T47D (cell line): ENCODE measurements around the gene PELI3.
"Not testable (repeated sequence)": the region's sequence is repeated elsewhere in the genome, so short reads cannot be mapped to it uniquely, and the experiment has no call there.

Source experiments
- DNase-seq, 2 experiments: peaks; one replicate each; pipeline versions ENCODE4 v3.0.0 to v3.0.0-alpha.2; 2011 to 2012; ENCODE audit warnings: low read depth in 1 of 2, low spot score in 1 of 2
- JUND ChIP-seq: IDR thresholded peaks from 2 replicates; pipeline ENCODE4 v1.6.1; 2012; ENCODE audit warnings: low read depth
- in situ Hi-C: cut with HindIII; loops from 2 replicates; pipeline ENCODE4 v1.10.0; 2016; ENCODE audit warnings: low sequenced_read_pairs, low pct_unique_long_range_greater_than_20kb

PELI3 gene

DNA sequence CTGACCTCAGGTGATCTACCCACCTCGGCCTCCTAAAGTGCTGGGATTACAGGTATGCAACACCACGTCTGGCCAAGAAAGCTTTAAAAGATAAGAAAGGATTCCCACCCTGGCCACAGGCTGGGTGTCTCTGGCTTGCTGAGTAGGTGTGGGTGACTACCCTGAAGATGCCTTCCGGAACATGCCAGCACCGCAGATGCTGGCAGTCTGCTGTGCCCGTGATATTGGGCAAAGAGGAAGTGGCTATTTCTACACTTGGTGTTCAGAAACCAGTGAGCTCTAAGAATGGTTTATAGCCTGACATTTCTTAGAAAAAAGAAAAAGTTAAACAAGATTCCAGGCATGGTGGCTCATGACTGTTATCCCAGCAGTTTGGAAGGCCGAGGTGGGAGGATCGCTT lies 34.1 kb upstream of the PELI3 start:
- no peak for DNase-seq
- TF ChIP-seq JUND = no peak
- in situ Hi-C loops = no loop called here

DNA sequence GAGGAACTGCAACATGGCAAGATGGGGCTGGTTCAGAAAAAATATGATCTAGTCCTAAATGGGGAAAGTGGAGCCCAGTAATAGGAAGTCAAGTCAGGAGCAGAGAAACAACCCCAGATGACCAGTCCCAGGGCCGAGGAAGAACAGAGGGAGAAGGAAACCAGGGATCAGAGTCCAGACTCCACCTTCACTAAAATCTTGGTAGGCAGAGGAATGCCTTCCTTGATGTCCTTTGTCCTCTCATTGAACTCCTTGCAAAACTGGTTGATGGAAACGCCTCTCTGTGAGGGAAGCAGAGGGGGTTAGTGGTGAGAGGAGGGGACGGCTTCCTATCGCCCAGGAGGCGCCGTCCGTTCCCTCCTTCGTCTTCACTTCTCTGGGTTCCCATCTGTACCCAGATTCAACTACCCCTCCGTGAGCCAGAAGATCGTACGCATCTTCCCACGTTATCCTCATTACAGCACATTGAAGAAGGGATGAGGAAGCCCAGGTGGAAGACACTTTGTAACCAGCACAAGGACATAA lies 28.7 kb upstream of the PELI3 start:
- DNase-seq = no peak
- no peak for TF ChIP-seq JUND
- in situ Hi-C loops = no loop called here

DNA sequence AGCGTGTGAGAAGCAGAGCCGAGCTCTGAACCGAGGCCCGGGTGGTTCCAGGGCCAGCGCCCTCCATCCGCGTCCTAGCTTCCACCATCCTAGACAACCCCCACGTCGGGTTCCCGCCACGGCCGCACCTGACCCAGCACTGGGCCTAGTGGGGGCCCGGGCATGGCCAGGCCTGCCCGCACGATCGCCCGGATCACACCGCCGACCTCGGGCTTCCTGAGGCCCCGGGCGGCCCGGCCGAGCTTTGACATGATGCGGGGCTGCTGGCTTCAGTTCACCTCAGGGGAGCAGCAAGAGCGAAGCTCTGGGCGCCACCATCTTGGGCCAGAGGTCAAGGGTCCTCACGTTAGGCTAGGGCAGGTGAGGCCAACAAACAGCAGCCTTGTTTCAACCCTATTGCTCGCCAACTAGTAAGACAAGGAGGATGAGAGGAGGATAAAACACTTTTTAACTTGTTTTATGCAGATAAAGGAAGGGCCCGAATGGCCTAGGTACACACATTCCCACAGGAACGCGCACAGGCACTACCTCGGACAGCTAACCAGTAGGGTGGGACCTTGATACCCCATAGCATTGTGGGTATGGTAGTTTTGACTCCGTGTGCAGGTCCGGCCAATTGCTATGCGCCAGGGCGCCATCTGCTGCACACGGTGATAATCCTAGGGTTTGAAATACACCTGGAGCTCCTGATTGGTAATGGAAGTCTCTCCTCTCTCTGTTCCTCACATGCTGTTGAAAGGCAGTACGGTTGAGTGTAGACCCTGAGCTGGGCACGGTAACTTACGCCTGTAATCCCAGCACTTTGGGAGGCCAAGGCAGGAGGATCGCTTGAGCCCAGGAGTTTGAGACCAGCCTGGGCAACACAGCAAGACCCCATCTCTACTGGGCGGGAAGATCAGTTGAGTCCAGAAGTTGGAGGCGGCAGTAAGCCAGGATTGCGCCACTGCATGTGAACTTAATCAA lies 27.9 kb upstream of the PELI3 start, which contains the start of gene MRPL11:
TSS of gene MRPL11 (minus strand) at position 345 of the 963 bp plus-strand sequence. CDS start at position 251, 94 bp downstream.
- DNase-seq = peak; percentile 98 to 99
- in situ Hi-C loops = no loop called here
- TF ChIP-seq JUND = no peak

DNA sequence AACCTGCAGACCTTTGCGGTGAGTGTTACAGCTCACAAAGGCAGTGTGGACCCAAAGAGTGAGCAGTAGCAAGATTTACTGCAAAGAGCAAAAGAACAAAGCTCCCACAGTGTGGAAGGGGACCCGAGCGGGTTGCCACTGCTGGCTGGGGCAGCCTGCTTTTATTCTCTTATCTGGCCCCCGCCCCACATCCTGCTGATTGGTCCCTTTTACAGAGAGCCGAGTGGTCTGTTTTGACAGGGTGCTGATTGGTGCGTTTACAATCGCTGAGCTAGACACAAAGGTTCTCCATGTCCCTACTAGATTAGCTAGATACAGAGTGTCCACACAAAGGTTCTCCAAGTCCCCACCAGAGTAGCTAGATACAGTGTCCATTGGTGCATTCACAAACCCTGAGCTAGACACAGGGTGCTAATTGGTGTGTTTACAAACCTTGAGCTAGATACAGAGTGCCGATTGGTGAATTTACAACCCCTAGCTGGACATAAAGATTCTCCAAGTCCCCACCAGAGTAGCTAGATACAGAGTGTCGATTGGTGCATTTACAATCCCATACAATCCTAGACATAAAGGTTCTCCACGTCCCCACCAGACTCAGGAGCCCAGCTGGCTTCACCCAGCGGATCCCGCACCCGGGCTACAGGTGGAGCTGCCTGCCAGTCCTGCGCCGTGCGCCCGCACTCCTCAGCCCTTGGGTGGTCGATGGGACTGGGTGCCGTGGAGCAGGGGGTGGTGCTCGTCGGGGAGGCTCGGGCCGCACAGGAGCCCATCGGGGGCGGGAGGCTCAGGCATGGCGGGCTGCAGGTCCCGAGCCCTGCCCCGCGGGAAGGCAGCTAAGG lies 26.4 kb upstream of the PELI3 start:
- DNase-seq, in situ Hi-C loops: not testable (repeated sequence)

DNA sequence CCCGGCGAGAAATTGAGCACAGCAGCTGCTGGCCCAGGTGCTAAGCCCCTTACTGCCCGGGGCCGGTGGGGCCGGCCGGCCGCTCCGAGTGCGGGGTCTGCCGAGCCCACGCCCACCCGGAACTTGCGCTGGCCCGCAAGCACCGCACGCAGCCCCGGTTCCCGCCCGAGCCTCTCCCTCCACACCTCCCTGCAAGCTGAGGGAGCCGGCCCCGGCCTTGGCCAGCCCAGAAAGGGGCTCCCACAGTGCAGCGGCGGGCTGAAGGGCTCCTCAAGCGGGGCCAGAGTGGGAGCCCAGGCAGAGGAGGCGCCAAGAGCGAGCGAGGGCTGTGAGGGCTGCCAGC lies 25.8 kb upstream of the PELI3 start:
- in situ Hi-C loops, DNase-seq: not testable (repeated sequence)

DNA sequence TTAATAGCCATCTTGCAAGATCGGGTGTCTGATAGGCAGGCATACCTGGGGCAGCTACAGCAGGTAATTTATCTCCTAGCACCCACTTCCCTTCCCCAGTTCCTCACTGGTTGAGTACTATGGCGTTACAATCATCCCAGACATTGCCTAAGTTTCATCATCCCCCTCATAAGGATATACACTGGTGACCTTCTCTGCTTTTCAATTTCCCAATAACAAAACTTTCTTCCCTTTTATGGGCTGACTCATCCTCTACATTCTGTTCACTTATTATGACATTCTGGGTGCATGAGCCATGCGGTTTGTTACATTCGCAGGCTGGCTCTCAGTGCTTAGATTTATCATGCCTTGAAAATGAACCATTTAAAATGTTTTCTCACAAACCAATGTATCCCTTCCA lies 23.1 kb upstream of the PELI3 start:
- no peak for DNase-seq
- in situ Hi-C loops = no loop called here
- no peak for TF ChIP-seq JUND

DNA sequence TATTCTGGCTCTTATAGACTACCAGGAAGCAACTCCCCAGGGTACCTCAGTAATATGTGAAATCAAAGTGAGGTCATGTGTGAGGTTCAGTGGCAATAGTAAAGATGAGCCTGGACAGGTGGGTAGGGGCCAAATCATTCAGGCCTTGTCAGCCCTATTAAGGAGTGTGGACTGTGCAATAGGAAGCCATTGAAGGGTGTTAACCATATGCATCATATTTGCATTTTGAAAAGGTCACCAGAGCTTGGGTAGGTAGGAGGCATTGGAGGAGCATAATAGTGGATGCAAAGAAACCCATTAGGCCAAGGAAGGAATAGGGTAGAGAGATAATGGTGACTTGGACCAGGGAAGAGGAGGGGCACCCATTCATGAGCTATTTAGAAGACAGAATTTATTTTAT lies 19.7 kb upstream of the PELI3 start:
- DNase-seq = no peak
- in situ Hi-C loops = no loop called here
- TF ChIP-seq JUND = no peak

DNA sequence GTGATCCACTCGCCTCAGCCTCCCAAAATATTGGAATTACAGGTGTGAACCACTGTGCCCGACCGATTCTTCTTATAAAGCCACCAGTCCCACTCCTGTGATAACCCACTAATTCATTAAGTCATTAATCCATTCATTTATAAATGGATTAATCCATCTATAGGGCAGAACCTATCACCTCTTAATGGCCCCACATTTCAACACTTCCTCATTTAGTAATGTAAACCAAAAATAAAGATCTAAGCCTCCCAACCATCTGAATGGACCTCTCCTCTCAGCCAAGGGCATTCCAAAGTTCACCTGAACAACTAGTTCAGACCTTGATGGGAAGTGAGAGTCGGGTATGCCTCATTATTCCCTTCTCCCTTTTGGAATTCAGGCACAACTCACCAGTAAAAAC lies 18.2 kb upstream of the PELI3 start:
- DNase-seq = no peak
- in situ Hi-C loops = no loop called here
- no peak for TF ChIP-seq JUND

DNA sequence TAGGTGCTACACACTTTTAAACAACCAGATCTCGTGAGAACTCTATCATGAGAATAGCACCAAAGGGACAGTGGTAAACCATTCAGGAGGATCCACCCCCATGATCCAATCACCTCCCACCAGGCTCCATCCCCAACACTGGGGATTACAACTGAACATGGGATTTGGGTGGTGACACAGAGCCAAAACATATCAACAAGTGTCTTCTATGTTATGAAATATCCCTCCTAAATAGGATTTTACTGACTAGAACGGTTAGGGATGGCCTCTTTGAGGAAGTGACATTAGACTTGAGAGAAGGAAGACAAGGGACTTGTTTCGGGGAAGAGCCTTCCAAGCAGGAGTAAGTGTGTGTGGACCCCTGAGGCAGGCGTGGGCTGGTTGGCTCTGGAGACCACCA lies 16.1 kb upstream of the PELI3 start:
- in situ Hi-C loops = no loop called here
- no peak for DNase-seq
- no peak for TF ChIP-seq JUND

DNA sequence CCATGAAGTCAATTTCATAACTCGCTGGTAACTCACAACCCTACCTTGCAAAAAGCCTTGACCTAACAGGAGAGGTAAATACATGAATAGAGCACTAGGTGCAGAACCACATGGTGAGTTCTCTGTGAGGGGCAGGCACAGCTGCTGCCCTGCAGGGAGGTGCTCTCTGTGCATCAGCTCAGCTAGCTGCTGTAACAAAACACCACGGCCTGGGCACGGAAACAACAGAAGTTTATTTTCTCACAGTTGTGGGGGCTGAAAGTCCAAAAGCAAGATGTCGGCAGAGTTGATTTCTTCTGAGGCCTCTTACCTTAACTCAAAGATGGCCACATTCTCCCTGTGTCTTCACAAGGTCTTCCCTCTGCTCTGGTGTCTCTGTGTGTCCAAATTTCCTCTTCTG lies 15.0 kb upstream of the PELI3 start:
- in situ Hi-C loops = no loop called here
- no peak for TF ChIP-seq JUND
- no peak for DNase-seq

DNA sequence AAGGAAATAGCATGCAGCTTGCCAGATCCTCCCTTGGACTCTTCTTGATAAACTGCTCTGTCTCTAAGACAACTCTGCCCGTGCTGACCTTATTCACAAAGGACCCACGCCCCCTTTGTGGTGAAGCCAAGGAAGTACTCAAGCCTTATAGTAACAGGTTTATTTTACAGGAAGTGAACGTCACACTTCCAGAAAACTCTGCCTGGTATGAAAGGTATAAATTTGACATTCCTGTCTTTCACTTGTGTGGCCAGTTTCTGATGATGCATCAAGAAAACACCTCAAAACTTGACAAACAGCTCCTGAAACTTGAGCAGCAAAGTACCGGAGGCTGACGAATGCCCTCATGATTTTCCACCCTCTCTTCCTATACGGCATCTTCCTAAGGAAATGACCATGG lies 12.5 kb upstream of the PELI3 start:
- no peak for TF ChIP-seq JUND
- in situ Hi-C loops = no loop called here
- DNase-seq = peak in 1 of 2 experiments; percentile 51

DNA sequence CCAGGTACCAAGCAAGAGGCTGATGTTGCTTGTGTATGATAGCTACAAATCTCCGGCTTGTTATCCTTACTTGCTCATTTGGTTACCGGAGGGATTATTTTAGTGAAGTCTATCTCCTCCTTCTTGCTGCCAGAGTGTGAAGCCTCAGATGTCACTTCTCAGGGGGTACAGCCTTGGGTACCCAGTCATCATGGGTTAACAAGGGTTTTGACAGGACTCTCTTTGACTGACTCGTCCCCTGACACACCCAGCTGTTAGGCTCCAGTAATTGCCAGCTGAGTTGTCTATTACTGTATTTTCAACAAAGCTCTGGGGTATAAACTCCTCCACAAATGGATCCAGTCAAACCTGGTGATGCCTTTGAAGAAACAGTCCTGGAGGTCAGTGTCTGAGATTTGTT lies 11.9 kb upstream of the PELI3 start:
- no peak for DNase-seq
- in situ Hi-C loops = no loop called here
- no peak for TF ChIP-seq JUND

DNA sequence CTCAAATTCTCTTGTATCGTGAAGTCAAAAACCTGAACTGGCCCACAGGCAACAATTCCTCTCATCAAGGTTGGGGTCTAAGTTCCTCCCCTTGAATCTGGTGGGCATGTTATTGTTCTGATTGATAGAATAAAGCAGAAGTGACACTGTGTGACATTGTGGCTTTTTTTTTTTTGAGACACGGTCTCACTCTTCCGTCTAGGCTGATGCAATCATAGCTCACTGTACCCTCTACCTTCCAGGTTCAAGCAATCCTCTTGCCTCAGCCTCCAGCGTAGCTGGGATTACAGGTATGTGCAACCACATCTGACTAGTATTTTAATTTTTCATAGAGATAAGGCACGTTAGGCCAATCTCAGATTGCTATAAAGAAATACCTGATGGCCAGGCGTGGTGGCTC lies 8.9 kb upstream of the PELI3 start:
- in situ Hi-C loops = no loop called here
- TF ChIP-seq JUND = no peak
- no peak for DNase-seq
